ENCODE measurements around the gene FHOD3.

FHOD3 gene

DNA sequence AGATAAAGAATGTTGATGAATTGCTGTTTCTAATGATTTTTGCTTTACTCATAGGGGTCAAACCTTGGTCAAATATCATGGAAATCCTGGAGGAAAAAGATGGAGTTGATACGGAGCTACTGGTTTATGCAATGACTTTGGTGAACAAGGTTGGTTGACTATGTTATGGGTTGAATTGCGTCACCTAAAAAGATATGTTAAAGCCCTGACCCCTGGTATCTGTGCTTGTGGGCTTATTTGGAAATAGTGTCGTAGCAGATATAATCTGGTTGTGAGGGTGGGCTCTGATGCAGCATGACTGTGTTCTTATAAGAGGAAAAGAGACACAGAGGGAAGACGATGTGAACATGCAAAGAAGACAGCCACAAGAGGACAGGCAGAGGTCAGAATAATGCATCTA is 305.1 kb downstream of the FHOD3 start:
- no peak for DNase-seq

DNA sequence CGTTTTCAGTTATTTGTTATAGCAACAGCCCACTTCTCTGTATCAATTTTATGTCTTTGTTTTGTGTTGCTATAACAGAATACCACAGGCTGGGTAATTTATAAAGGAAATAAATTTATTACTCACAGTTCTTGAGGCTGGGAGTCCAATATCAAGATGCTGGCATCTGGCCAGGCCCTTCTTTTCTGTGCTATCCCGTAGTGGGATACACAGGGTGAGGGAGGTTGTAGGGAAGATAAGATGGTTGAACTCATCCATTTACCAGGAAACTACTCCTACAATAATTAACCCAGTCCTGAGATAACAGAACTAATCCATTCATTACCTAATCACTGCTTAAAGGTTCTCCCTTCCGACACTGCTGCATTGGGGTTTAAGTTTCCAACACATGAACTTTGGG is 310.6 kb downstream of the FHOD3 start:
- no peak for DNase-seq

DNA sequence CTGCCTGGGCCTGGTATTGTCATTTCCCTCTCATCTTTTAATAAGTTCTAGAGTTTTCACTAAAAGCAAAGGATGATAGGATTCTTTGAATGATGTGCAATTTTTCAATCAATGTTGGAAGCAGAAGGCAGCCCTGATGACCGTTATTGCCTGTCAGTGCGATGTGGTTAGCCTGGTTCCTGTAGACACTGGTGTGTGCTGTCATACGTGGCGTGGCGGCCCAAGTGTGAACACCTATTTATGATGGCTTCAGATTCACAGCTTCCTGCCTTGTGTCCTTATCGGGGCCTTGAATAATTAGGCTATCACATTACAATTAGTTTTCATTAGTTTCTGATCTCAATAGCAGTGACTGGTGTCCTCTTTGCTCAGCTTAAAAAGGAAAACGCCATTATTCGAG is 312.7 kb downstream of the FHOD3 start:
- no peak for DNase-seq

DNA sequence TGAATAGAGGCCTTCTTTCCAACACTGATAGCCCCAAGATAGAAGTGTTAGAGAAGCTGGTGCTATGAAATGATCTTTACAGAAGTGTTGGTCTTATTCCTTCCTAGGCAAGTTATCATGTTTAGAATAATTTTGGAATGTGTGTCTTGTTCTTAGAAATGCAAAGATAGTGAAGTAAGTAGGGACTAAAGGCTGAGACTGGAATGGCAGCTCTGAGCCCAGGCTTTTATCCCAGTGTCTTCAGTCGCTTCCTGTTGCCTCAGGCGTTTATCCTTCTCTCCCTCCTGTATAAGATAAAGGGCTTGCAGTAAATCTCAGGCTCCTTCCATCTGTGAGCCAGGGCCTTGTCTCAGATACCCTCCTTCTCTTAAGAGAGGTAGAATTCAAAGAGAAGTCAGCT is 313.1 kb downstream of the FHOD3 start:
- no peak for DNase-seq

DNA sequence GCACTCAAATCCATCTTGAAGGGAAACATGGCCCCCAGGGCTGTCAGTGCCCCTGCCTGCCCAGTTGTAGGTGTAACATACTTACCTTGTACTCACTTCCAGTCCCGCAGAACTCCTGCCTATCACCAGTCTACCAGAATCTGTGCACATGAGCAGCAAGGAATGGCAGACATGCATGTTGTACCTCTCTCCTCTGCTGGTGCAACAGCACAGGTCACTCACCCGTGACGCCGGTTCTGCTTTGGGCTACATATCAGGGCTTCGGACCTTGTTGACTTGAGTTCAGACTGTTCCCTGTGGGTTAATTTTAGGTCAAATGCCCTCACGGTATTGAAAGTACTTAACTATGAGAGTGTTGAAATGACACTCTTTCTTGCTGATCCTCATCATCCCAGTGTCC is 315.6 kb downstream of the FHOD3 start:
- DNase-seq, result no peak

DNA sequence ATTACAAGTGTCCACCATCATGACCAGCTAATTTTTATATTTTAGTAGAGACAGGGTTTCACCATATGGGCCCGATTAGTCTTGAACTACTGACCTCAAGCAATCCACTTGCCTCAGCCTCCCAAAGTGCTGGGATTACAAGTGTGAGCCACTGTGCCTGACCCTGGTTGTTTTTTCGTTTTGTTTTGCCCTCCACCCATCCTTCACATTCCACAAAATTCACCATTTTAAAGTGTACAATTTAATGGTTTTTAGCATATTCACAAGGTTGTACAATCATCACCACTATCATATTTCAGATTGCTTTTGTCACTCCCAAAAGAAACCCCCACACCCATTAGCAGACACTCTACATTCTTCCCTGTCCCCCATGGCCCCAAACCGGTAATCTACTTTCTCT is 316.3 kb downstream of the FHOD3 start:
- DNase-seq, result no peak

DNA sequence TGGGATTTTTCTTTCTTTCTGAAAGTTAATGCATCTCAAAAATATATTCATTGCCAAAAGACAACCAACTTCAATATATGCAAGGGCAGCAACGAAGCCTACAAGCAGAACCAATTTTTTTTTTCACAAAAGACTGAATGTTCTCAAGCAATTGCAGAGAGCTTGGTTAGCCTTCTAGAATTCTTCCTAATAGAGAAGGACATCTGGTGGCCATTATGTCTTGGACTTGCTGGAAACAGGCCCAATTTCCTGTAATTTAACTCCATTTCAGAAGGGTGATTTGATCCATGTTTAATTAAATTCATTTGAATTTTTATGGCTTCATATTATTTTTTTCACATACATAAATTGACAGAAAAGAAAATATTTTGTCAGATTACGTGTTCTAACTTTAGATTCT is 323.3 kb downstream of the FHOD3 start:
- DNase-seq, result no peak

DNA sequence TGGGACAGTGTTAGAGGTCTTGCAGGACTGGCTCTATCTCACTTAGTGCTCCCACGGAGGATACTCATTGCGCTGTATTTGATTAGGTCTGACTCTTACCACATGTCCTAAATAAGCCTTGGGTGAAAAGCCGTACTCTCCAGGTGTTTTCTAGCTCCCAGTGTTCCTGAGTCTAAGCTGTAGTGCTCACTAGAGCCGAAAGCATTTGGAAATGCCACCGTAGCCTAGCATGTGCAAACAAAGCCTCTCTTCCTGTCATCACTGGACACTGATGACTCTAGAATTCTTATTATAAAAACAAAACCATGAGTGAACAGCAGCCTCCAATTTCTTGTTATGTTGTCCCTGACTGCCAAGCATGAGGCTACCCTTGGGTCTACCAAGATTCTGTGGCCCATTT is 325.1 kb downstream of the FHOD3 start:
- no peak for DNase-seq

DNA sequence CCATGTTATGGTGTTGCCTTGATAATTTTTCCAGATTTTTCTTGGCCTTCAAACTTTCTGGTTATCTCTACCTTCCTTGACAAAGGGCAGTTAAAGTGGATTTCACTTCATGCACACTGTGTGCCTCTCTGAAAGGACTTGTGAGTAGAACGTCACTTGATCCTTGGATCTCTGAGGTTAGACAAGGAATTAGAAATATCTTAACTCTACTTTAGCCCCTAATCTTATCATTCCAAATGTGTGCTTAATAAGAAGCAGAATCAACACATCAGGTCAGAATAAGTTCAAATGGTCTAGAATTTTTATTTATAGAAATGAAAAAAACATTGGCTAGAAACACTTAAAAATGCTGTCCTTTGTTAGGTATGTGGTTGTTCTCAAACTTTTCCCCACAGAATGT is 325.6 kb downstream of the FHOD3 start:
- no peak for DNase-seq

DNA sequence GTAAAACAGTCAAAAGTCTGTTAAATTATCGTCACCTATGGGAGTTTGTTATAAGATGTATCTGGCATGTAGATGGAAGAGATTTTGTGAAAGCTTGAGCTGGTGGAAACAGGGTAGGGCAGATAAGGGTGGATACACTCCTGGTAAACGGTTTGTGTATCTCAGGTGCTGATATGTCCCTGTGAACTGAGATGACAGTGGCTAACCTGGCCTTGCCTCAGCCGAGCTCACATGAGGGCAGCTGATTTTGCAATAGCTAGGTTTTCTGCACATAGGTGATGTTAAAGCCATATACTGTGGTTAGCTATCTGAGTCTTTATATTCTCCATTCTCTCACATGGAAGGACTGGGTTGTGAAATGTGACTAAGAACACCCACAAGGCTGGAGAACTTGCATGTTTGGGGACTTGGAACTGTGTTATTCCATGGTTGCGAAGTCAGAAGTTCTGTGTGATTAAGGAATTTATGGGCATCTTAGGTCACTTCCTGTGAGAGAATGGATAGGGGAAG is 326.2 kb downstream of the FHOD3 start:
- no peak for DNase-seq

DNA sequence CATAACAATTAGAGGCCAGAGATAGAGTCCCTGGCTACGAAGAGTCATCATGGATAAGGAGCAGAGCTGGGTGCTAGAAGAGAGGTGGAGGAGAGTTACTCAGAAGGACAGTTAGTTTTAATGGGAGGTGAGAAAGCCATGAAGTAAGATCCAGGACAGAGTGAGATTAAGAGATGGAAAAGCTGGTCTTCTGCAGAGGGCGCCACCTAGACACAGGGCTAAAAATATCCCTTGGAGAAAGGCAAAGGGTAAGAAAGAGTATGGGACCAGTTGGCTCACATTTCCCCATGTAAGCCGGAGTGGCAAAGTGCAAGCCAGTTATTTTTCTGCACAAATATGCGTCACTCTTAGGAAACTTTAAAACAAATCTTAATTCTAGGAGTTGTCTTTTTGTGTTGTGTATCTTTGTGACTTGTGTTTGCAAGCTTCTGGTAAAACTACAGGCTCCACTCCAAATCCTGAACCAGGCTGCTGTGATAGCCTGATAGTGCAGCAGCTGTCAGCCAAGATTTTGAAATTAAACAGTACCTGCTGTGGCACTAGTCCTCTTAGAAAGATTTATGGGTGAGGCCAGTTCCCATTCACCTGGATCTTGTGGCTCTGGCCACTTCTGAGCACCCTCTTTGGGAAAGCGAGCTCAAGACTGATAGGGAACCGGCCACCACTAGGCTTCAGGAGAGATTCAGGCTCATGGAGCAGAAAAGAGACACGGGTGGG is 327.1 kb downstream of the FHOD3 start:
- no peak for DNase-seq

DNA sequence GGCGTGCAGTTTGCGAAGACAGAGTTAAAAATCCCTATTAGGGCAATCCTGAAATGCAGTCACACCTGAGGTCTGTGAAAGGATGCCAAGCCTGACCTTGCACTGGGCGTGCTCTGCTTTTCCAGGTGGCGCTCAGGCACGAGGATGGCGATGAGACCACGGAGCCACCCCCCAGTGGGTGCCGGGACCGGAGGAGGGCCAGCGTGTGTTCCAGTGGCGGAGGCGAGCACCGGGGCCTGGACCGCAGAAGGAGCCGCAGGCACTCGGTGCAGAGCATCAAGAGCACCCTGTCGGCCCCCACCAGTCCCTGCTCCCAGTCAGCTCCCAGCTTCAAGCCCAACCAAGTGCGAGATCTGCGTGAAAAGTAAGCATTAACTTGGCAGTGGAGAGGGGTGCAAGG is 327.9 kb downstream of the FHOD3 start:
- no peak for DNase-seq

DNA sequence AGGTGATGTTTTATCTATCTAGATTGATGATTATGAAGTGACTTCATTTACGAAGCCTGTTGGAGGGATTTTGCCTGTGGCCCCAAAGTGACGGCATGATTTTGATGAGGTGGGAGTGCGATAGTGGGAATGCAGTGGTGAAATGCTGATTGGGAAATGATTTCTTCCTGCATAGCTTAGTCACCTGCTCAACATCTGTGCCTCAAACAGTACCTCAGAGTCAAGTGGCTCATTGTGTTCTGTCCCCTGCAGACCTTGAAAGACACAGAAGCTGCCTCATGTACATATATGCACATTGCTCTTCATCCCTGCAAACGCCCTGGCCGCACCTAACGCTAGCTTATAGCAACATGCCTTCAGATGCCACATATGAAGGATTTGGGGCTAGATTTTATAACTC is 330.1 kb downstream of the FHOD3 start:
- no peak for DNase-seq

DNA sequence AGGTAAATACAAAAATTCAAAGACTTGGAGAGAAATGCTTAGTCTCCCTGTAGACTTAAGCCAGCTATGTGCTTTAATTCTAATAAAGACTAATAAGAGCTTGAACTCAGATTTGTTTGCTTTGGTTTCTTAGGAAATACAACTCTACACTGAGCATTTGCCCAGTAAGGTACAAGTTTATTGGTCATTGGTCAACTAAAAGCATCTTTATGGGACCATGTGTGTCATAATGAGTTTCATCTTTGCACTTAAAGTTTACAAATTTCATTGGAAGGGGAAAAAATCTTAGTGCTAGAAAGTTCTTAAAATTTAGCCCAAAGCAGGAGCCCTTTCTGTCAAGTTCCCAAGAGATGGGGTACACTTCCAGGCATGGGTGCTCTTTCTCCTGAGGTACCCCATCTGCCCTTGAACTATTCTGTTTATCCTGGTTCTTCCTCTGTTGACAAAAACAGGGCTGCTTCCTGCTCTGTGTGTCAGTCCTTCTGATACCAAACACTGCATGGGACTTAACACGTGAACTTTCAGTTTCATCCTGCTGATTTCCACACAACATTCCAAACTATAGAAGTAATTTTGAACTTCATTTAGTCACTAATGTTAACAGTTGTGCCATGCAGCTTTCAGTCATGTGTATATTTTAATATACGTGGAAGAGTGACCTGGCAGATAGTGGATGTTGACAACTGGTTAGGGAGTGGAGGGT is 331.1 kb downstream of the FHOD3 start:
- DNase-seq, result no peak

DNA sequence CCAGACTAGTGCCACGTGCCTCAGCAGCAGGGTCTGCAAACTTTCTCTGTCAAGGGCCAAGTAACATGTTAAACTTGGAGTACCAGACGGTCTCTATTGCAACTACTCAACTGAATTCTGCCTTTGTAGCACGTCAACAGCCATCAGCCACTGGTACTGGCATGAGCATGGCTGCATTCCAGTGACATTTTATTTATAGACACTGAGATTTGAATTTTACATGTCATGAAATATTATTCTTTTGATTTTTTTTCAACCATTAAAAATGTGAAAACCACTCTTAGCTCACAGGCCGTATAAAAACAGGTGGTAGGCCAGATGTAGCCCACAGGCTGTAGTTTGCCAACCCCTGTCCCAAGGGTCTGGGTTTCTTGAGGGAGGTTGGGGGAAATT is 331.6 kb downstream of the FHOD3 start:
- peak; percentile 65 for DNase-seq

DNA sequence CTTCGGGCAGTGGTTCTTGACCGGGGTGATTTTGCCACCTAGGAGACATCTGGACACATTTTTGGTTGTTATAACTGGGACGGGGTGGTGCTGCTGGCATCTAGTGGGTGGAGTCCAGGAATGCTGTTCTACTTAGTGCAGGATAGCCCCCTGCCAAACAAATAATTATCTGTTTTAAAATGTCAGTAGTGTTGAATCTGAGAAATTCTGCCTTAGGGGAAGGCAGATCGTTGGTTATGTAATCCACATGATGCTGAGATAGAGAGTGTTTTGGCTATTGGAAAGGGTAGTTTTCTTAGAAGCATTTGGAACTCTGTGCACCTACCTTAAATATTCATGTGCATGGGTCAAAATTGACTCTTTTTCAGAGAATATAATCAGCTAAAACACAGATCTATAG is 332.3 kb downstream of the FHOD3 start:
- no peak for DNase-seq

DNA sequence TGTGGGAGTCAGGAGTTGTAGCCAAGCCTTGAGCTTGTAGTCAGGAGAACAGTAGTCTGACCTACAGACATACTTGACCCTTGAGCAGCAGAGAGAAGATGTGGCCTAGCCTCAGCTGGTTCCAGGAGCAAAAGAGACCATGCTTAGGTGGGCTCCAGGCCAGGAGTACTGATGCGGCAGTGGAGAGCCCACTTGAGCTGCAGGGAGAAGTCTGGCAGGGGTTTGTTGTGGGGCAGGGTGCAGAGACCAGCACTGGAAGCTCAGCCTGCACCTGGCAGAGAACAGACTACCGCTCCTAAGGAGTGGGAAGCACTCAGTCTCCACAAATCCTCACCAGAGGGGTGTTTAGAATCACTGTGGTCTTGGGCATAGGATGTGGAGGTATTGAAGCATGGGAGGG is 333.4 kb downstream of the FHOD3 start:
- DNase-seq, result no peak

DNA sequence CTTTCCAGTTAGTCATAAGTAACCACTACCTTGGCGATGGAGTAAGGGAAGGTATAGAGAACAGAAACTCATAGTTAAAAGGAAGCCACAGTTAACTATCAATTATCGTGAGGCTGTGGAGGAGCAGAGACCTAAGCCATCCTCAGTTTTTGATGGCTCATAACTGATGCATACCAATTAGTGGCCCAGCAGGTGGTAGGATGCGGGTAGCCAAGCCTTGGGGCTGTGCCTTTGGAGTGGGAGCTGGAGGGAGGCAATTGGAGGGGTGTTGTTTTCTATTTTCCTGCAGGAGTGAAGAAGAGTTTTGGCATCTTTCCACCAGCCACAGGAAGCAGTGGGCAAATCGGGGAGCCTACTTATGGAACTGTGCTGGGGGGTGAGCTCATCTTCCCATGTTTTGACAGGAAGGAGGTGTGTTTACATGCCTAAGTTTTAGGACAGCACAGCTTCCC is 336.5 kb downstream of the FHOD3 start:
- DNase-seq, result peak; percentile 5

DNA sequence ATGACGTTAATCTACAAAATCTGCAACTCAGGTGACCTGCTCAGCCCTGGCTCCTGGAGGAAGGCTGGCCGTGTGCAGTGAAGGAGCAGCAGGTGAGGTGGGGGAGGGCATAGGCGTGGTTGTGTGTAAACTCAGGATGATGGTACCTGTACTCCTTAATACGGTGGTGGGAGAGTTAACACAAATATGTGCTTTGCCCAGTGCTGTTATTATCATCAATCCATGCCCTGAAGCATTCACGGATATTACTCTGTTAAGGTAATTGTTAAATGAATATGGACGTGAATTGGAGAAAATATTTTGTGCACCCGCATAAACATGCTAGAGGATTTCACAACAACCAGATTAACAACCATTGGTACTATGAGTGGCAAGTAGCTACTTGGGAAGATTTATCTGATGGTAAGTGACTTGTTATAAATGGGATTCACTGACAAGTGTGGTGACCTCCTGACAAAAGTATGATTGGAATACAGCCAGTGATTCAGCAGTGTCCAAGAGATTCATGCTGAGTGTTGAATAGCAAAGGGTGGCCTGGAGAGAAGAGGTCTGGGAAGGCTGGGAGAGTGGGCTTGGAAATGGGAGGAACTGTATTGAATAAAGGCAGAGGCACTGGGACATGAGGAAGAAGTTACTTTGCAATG is 337.2 kb downstream of the FHOD3 start:
- DNase-seq, result no peak

DNA sequence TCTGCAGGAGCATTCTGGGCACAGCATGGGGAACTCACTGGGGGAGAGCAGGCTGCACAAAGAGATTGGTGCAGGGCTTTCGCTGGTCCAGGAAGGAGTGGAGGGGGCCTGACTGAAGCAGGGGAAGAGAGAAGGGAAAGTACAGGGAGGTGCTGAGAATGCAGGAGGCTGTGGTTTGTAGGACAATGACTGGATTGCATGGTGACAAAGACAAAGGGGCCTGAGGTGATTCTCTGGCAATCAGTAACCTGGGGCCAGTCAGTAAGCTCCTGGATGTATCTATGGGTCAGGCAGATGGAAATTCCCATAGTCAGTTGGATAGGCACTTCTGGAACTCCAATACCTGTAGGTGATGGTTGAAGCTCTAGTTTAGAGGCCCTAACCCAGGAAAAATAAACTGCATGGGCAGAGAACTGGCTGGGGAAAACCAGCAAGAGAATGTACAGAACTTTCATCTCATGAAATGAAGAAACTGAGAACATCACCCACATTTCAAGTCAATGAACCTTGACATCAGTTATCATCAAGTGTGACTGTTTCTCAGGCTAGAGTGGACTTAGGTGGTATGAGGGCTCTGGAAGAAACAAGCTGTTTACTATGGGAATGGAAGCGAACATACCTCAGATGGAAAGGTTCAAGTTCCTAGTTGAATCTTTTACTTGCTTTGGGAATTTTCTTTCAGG is 338.0 kb downstream of the FHOD3 start:
- no peak for DNase-seq

DNA sequence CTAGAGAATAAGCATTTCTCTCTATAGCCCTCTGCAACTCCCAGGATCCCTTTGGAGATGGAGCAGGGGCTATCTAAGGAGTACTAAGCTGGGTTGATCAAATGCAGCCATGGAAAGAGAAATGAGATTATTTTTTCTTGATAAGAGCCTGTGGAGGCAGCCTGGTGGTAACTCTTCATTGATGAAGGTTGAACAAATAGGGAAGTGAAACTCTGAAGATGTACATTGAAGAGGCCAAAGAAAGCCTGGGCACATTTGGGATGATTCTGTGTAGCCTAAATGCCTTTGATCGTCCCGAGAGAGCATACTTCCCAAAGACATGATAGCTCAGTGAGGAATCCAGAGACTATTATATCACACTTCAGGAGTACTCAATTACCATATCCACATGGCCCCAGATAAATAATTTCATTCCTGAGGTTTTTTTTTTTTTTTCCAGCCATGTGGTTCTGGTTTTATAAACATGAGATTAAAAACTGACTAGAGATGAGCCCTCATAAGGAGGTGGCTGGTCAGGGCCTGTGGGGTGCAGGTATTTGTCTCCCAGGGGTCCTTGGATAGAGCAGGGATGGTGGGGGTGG is 338.8 kb downstream of the FHOD3 start:
- no peak for DNase-seq

DNA sequence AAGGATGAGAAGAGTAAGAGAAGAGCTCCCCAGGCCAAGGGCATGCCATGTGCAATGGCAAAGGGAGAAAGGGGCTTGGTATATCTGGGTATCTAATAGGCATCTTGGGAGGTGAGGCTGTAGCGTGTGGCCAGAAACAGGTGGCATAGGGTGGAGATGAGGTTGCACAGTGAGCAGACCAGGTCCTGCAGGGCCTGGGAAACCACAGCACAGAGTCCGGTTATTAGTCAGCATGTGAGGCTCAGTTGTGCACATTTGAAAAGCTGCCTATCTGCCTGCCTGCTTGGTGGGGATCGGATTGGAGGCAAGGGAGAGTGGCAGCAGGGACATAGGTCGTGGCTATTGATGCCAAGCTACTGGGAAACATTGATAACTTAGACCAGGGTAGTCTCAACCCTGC is 340.7 kb downstream of the FHOD3 start:
- no peak for DNase-seq

All from NCI-H2171 (cell line).